Activated naive CD4-positive, alpha-beta T cell treated with anti-CD3 and anti-CD28 coated beads, Interleukin-2, amount 50 U/mL, for 24 hours (primary cell): ENCODE results near the gene NDUFB8.

Source experiments
- H3K27ac Mint-ChIP-seq: one replicate; pipeline ENCODE4 v1.8.0; 2021; ENCODE audit warnings: mild to moderate bottlenecking, mixed read lengths
- H3K27me3 Mint-ChIP-seq: one replicate; pipeline ENCODE4 v1.8.0; 2021; ENCODE audit warnings: mixed read lengths
- H3K36me3 Mint-ChIP-seq: one replicate; pipeline ENCODE4 v1.8.0; 2021; ENCODE audit warnings: mixed read lengths
- H3K4me1 Mint-ChIP-seq: one replicate; pipeline ENCODE4 v1.8.0; 2021; ENCODE audit warnings: mixed read lengths
- H3K4me3 Mint-ChIP-seq: one replicate; pipeline ENCODE4 v1.8.0; 2021; ENCODE audit warnings: mild to moderate bottlenecking, mixed read lengths
- H3K9me3 Mint-ChIP-seq: one replicate; pipeline ENCODE4 v1.8.0; 2021; ENCODE audit warnings: mixed read lengths

NDUFB8 gene

DNA sequence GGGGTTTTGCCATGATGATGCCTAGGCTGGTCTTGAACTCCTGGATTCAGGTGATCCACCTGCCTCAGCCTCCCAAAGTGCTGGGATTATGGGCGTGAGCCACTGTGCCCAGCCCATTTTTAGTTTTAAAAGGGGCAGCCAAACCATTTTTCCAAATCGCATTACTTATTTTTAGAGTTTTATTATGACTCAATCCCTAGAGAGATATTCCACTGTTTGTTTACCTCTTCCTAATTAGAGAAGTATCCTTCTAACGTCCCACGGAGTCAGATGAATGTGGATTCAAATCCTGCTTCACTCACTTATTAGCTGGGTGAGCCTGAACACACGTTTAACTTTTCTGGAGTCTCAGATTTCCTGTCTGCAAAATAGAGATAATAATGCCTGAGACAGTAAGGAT, 51.7 kb downstream of the NDUFB8 start:
- H3K9me3 Mint-ChIP-seq = no peaks in the 10 kb centered on the region
- H3K4me3 Mint-ChIP-seq = no peak overlapping the region
- peaks cover 10% of the 10 kb centered on the region for H3K27me3 Mint-ChIP-seq
- peaks cover 5% of the 10 kb centered on the region for H3K4me1 Mint-ChIP-seq
- no peak overlapping the region for H3K27ac Mint-ChIP-seq
- no peaks in the 10 kb centered on the region for H3K36me3 Mint-ChIP-seq
